Epithelial cell of proximal tubule (primary cell): ENCODE measurements around the gene CCDC187. TPM values are rescaled to one million over a fixed set of nuclear protein-coding genes. Genes with fewer than 3 reads are reported as not detected.

Experiments used
- DNase-seq: peaks from one replicate; pipeline ENCODE4 v3.0.0-alpha.2; 2011; ENCODE audit warnings: low read depth
- H3K4me3 ChIP-seq: 2 replicates; pipeline ENCODE4 v1.5.1; 2011; ENCODE audit warnings: low read depth, mild to moderate bottlenecking, low read length
- CTCF ChIP-seq: conservative IDR thresholded peaks from 2 replicates; pipeline ENCODE4 v1.5.1; 2012; ENCODE audit warnings: low read depth, mild to moderate bottlenecking, low read length
- total RNA-seq: library from RNA; depleted of rRNA; stranded (reverse); fragments of >200 nt; gene quantifications from 2 replicates; pipeline ENCODE4 v1.2.3, GENCODE V29; 2015

Gene CCDC187
- total RNA-seq, 1 donor from 2014 or later = 0.75 TPM

DNA sequence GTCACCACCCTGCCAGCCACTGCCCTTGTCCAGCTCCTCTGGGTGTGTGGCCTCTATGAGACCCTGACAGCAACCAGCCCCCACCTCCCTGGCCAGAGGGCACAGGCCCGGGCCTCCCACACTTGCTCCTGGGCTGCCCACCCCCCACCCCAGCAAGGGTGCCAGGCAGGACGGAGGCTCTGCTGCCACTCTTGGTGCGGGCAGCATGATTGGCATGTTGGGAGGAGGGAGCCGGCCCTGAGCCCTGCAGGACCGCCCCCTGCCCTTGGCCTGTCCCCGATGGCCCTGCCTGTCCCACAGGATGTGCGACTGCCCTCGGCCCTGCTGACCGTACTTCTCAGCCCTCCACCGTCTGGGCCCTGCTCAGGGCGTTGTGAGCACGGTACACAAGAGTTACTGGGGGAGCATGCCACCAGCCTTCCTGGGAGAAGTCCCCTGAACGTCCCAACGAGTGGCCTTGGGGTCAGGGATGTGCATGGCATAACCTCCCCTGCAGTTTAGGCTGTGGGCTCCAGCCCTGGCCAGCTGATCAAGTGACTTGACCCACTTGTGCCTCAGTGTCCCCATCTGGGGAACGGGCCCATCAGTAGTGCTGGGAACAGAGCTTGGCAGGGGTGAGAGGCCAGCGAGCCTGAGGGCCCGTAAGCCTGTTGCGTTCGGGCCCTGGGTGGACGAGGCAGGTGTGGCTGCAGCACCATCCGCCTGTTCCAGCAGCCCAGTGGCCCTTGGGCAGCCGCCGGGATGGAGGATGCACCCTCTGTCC, 39.4 kb upstream of the CCDC187 start:
- TF ChIP-seq CTCF = no peak
- DNase-seq = no peak
- H3K4me3 ChIP-seq = peak overlapping the region; percentile 53

GRCh38 chr9:136342181-136343120, 38.6 kb upstream of the CCDC187 start:
- H3K4me3 ChIP-seq = peak overlapping the region; percentile 53
- no peak for TF ChIP-seq CTCF
- no peak for DNase-seq

- no peak for DNase-seq
- TF ChIP-seq CTCF = no peak
- H3K4me3 ChIP-seq = no peak overlapping the region
Observed at GRCh38 chr9:136341769-136342168, 37.9 kb upstream of the CCDC187 start.

DNA sequence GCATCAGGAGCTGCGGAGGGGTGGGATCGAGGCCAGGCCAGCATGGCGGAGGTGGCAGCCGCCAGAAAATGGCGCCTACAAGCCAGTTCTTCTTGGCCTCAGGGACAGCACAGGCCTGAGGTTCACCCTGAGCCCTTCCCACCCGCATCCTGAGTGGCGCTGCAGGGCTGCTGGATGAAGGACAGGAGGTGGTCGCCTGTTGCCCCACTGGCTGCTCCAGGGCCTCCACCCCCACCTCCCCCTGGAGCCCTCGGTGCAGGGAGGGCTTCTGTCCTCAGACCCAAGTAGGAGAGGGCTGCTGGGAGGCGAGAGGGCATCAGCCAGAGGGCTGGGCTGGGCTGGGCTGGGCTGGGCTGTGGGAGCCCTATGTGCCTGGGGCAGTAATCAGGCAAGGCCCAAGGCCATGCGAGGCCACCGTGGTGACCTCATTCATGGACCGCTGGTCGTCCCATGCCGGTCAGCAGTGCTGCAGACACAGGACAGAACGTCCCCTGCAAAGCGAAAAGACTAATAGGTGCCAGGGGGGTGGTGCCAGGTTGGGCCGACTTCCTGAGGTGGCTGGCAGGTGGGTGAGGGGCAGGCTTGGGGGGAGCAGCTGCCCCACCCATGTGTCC, 37.3 kb upstream of the CCDC187 start:
- no peak for TF ChIP-seq CTCF
- no peak for DNase-seq
- no peak overlapping the region for H3K4me3 ChIP-seq

GRCh38 chr9:136340356-136341041, 36.6 kb upstream of the CCDC187 start:
- DNase-seq = no peak
- no peak overlapping the region for H3K4me3 ChIP-seq
- no peak for TF ChIP-seq CTCF

- no peak for DNase-seq
- no peak overlapping the region for H3K4me3 ChIP-seq
- no peak for TF ChIP-seq CTCF
Observed at GRCh38 chr9:136339958-136340310, 36.0 kb upstream of the CCDC187 start.
